HG03175 (cell line): ENCODE data around the gene CEBPA.
A peak's percentile ranks its signal among the peaks of the same experiment; 100 is the strongest.

Source experiments
- ATAC-seq: cut with Tn5 transposase; IDR thresholded peaks from one replicate; pipeline ENCODE4 v1.9.1; 2021; ENCODE audit warnings: mild to moderate bottlenecking, moderate library complexity; ENCODE audit not compliant: unreplicated experiment

The CEBPA gene

GRCh38 chr19:33302175-33302973 lies at the start of gene CEBPA:
Gene CEBPA, minus strand, starts transcription at chr19:33302534. Its CDS starts 120 bp downstream, at chr19:33302414.
- peak; percentile 81 for ATAC-seq

- no peak for ATAC-seq
These were observed 48.4 kb upstream of the CEBPA start for GRCh38 chr19:33350538-33351309.

- ATAC-seq = no peak
These were observed 47.3 kb upstream of the CEBPA start for GRCh38 chr19:33349319-33350289.

DNA sequence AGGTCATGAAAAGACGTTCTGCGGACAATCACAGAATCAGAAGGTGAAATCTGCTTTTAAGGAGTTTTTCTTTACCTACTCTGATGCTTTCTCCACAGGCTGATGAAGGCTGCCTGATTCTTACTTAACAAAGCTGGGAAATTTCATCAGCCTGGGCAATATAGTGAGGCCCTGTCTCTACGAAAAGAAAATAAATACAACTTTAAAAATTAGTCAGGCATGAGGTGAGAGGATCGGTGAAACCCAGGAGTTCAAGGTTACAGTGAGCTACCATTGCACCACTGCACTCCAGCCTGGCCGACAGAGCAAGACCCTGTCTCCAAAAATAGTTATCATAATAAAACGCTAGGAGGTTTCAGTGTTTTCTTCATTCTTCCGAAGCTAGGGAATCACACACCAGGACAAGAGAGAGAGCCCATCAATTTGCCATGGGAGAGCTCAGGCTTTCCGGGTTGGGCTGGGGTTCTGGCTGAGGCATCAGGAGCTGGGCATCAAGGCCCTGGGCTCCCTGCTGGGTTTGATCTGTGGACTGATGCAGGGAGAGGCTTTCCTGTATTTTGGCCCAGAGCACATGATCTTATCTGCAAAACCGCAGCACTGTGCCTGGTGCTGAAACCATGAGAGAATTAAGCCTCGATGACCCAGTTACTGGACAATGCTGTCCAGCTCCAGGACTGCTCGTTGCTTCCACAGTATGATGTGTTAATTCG lies 46.1 kb upstream of the CEBPA start:
- ATAC-seq = no peak

GRCh38 chr19:33347300-33347699 lies 45.0 kb upstream of the CEBPA start:
- ATAC-seq = no peak

- ATAC-seq = no peak
These were observed 44.3 kb upstream of the CEBPA start for GRCh38 chr19:33346665-33347064.

- ATAC-seq = no peak
These were observed 42.8 kb upstream of the CEBPA start for GRCh38 chr19:33345163-33345562.

DNA sequence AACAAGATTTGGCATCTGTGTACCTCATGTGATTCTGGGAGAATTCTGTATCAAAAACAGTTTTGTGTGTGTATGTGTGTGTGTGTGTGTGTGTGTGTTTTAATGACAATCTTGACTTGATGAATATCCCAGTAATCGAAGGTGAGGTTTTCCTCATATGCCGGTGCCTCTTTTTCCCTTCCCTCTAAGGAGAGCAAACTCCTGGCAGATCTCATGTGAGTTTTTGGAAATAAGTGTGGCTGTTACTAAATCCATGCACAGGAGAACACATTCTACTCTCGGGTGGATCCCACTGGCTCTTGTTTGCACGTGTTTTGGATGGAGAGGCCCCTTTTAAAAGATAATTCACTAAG lies 42.2 kb upstream of the CEBPA start:
- ATAC-seq = no peak

DNA sequence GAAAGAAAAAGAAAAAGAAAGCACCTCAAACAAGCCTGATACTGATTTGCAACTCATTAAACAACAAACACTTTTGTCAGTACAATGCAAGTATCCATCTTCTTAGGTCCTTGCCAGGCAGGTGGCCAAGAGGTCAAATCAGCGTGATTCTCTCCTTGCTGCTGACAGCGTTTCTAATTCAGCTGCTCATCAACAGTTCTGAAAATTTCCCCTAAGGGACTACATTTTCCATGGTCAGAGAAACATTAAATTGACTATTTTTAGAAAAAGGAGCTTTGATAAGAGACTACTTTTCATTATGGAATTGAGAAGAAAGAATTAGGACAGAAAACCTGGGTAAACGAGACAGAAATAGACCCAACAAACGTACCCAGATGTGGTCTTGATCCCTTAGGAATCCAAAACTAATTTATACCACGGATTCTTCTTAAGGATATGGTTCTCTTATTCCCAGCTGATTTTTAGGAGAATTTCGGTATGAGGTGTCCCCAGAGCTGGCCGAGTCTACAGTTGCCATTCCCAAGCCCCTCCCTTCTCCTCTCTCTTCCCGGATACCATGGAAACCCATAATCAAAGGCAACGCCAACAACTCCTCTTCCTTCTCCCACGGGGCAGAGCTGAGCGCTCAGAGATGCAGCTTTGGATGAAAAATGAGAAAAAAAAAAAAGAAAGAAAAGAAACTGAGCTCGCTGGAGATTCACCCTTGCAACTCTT lies 41.7 kb upstream of the CEBPA start:
- no peak for ATAC-seq

- ATAC-seq = no peak
These were observed 41.0 kb upstream of the CEBPA start for GRCh38 chr19:33343301-33343700.

DNA sequence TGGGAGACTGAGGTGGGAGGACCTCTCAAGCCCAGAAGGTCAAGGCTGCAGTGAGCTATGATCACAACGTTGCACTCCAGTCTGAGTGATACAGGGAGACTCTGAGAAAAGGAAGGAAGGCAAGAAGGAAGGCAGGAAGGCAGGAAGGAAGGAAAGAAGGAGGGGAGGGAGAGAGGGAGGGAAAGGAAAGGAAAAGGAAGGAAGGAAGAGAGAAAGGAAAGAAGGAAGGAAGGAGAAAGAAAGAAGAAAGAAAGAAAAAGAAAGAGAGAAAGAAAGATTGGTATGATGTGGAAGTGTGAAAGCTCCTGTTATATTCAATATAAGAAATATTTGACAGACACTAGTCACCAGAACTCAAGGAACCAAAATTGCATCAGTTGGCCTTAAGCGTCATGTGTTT lies 38.7 kb upstream of the CEBPA start:
- ATAC-seq = no peak

GRCh38 chr19:33339016-33339984 lies 37.0 kb upstream of the CEBPA start:
- ATAC-seq = no peak

DNA sequence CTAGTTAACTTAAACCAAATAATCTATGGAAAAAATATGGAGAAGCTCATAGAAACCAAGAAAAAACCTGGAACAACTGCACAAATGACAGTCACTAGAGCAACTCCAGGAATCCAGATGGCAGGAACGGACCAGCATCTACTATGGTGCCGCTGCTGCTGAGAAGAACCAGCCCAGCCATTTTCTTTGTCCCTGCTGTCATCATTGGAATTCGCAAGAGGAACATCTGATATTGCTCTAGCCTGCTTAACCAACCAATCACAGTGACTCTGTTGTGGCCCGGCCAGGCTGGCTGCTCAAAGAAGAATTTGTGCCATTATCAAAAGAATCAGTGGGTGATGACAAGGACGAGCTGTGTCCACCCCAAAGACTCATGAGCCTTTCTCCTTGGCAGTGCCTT lies 33.1 kb upstream of the CEBPA start:
- ATAC-seq = no peak

DNA sequence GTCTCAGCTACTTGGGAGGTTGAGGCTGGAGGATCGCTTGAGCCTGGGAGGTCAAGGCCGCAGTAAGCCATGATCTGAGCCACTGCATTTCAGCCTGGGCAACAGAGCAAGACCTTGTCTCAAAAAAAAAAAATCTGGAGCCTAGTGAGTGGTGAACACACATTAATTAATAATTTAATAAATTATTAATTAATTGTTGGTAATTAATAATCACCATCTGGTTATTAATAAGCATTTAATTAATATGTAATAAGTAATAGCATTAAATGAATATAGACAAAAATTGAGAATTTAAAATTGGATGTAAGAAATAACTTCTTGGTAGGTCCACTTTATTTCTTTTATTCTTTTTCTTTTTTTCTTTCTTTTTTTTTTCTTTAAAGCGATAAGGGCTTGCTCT lies 31.9 kb upstream of the CEBPA start:
- no peak for ATAC-seq

GRCh38 chr19:33333642-33334041 lies 31.3 kb upstream of the CEBPA start:
- no peak for ATAC-seq

DNA sequence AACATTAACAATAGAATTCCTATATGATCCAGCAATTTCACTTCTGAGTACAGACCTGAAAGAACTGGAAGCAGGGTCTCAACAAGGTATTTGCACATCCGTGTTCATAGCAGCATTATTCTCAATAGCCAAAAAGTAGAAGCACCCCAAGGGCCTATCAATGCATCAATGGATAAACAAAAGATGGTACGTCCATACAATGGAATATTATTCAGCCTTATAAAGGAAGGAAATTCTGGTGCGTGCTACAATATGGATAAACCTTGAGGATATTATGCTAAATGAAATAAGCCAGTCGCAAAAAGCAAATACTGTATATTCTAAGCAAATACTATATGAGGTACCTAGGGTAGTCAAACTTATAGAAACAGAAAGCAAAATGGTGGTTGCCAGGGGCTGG lies 30.8 kb upstream of the CEBPA start:
- ATAC-seq = no peak

DNA sequence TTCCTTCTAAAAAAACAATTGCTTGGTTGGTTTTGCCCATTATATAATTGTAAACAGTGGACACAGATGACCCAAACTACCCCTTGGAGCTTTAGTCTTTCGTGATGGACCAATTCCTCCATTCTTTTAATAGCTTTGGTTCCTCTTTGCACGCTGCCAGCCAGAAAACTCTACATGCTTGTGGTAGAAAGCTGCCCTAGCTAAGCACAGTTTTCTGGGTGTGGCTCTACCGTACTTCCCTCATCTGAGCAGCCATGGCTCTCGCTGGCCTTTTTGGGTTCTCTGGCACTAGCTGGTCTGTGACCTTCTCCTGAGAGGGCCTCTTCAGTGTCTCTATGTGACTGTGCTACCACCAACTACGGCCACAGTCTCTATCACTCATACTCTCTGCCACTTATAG lies 29.9 kb upstream of the CEBPA start:
- ATAC-seq = no peak

- ATAC-seq = no peak
These were observed 27.4 kb upstream of the CEBPA start for GRCh38 chr19:33329736-33330135.

- ATAC-seq = no peak
These were observed 26.7 kb upstream of the CEBPA start for GRCh38 chr19:33329060-33329459.
